Inflammatory macrophage (primary cell): ENCODE data around the gene CHIC2.
A peak's percentile ranks its signal among the peaks of the same experiment; 100 is the strongest.
"Not testable (repeated sequence)": the region's sequence is repeated elsewhere in the genome, so short reads cannot be mapped to it uniquely, and the experiment has no call there.

Experiments
- DNase-seq, 2 donors: peaks; one replicate each; pipeline ENCODE4 v3.0.0-alpha.2; 2020 to 2022

CHIC2 gene

GRCh38 chr4:54058171-54058570, 6.2 kb downstream of the CHIC2 start:
- no peak for DNase-seq

DNA sequence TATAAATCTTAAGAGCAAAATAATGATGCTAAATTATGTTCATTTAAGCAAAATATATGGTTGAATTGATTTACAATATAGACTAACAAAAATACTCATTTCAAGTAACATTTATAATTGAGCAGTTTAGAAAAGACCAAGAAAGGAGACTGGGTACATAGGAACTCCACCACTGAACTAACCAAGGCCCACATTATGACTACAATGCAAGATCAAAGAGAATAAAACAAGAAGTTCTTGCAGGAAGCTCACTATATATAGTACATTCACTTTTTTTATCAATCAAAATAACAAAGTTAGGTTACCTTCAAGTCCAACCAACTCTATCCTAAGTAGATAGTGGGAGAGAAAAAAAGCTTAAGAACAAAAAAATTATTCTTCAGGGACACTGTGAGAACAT, 8.0 kb downstream of the CHIC2 start:
- no peak for DNase-seq

GRCh38 chr4:54055494-54055893, 8.9 kb downstream of the CHIC2 start:
- no peak for DNase-seq

- no peak for DNase-seq
Measured at GRCh38 chr4:54054501-54054900, 9.9 kb downstream of the CHIC2 start.

DNA sequence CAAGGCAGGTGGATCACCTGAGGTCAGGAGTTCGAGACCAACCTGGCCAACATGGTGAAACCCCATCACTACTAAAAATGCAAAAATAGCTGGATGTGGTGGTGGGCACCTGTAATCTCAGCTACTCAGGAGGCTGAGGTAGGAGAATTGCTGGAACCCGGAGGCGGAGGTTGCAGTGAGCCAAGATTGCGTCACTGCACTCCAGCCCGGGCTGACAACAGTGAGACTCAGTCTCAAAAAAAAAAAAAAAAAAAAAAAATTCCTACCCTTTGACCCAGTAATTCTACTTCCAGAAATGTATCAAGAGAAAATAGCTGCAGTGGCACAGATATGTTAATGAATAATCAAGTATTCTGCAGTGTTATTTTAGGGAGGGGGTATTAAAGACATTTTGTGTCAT, 11.1 kb downstream of the CHIC2 start:
- peak; percentile 43 to 56 for DNase-seq

- no peak for DNase-seq
Measured at GRCh38 chr4:54050214-54050904, 14.0 kb downstream of the CHIC2 start.

DNA sequence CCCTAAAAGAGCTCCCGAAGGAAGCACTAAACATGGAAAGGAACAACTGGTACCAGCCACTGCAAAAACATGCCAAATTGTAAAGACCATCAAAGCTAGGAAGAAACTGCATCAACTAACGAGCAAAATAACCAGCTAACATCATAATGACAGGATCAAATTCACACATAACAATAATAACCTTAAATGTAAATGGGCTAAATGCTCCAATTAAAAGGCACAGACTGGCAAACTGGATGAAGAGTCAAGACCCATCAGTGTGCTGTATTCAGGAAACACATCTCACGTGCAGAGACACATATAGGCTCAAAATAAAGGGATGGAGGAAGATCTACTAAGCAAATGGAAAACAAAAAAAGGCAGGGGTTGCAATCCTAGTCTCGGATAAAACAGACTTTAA, 20.8 kb downstream of the CHIC2 start:
- DNase-seq, result not testable (repeated sequence)

DNA sequence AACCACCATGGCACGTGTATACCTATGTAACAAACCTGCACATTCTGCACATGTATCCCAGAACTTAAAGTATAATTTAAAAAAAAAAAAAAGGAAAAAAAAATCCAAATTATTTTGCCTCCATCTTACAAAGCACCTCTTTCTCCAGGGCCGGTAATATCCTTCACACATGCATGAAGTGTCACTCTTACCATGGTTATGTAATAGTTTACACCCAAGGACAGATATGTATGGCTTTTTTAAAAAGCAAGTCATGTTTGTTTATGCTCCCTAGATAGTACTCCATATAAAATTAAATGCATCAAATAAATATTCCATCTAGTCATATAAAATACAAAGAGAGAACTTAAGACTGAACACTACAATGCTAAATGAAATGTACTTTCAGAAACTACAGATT, 22.5 kb downstream of the CHIC2 start:
- DNase-seq, result no peak

DNA sequence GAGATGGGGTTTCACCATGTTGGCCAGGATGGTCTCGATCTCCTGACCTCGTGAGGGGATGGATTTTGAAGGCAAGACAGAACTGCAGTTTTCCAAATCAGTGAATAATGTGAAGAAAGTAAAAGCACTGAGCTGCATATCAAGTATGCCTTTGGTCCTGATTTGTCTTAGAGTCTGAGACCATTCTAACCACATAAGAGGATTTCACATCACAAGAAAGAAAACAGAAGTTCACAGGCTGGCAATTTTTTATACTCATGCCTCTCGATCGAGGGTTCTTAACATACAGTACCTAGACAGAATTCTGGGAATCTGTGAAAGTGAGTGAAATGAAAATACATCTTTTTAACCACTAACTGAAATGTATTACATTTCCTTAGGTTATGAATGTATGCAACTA, 23.3 kb downstream of the CHIC2 start:
- DNase-seq, result no peak

GRCh38 chr4:54038056-54038455, 26.3 kb downstream of the CHIC2 start:
- no peak for DNase-seq

DNA sequence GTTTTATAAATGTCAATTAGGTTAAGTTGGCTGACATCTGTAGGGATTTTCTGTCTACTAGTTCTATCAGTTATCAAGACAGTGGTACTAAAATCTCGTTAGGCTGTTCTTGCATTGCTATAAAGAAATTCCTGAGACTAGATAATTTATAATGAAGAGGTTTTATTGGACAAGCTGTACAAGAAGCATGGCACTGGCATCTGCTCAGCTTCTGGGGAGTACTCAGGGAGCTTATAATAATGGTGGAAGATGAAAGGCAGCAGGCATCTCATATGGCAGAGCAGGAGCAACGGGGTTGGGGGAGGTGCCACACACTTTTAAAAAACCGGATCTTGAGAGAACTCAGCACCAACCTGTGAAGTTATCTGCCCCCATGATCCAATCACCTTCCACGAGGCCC, 28.2 kb downstream of the CHIC2 start:
- no peak for DNase-seq

GRCh38 chr4:54032558-54033135, 31.8 kb downstream of the CHIC2 start:
- DNase-seq, result peak in 1 of 2 donors; percentile 55

DNA sequence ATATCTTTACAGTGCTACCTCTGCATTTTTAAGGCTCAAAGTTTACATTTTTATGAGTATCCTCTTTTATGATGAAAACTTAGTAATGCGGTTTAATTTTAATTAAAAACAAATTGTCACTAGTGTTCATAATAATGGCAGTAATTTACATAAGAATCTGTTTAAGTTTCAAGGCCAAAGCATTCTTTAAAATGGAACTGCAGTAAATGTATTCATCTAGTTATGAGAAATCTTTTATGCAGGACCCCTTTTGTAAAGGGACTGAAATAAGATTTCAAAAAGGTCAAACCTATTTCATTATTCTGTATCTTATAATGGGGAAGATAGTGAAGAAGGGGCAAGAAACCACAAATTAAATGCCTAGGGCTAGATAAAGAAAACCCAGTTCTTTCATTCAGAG, 37.1 kb downstream of the CHIC2 start:
- DNase-seq, result no peak

- DNase-seq, result no peak
Measured at GRCh38 chr4:54025582-54025981, 38.8 kb downstream of the CHIC2 start.

DNA sequence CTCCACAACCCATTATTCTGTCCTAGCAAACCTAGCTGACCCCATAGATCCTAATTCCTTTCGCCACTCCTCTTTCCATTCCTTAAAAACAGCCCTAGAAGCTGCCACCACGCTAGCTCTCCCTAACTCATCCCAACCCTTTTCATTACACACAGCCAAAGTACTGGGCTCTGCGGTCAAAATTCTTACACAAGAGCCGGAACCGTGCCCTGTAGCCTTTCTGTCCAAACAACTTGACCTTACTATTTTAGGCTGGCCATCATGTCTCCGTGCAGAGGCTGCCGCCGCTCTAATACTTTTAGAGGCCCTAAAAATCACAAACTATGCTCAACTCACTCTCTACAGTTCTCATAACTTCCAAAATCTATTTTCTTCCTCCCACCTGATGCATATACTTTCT, 41.4 kb downstream of the CHIC2 start:
- not testable (repeated sequence) for DNase-seq

GRCh38 chr4:54017974-54018373, 46.4 kb downstream of the CHIC2 start:
- DNase-seq, result no peak

GRCh38 chr4:54017308-54017707, 47.1 kb downstream of the CHIC2 start:
- DNase-seq, result no peak

- DNase-seq, result no peak
Measured at GRCh38 chr4:54016504-54016903, 47.9 kb downstream of the CHIC2 start.

DNA sequence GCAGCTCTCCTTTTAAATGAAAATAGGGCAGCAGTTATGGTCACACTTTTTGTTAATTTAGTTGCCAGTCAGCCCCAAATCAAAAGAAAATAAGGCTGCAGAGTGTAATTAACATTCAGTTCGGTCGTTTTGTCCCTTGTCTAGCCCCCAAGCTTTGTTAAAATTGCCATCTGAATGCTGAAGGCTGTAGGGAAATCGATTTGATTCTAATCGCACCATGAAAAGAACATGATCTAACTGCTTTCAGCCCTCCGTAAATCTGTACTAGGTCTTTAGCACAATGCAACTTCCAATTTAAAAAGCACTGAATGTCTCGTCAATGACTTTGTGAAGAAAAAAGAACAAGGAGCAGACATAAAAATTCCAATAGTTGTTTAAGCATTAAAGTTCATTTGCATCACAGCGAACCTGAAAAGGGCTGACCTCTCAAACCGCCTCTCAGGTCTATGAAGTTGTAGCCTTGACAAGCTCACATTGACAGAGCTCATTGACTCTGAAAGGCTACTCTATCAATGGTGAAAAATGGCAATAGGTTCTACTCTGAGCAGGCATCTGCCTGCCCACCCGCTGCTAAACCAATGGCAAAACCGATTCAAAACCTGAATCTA, 48.9 kb downstream of the CHIC2 start:
- DNase-seq, result no peak

GRCh38 chr4:54014666-54015160, 49.7 kb downstream of the CHIC2 start:
- DNase-seq, result no peak

DNA sequence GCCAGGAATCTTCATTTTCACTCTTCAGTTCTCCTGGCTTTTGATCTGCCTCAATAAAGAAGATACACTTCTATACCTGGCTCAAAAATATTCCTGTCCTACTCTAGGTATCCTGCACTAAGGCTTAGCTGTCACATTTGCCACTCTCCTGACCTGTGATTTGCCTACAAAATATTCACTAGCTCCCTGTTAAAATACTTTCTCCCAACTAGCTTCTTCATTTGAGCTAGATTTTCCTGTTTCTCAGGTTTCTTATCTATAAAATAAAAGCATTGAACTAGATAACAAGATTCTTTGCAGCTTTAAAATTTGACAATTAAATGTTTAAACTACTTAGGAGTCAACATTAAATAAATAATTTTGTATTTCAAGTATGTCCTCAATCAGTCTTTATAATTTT, 53.2 kb downstream of the CHIC2 start:
- DNase-seq, result no peak

- no peak for DNase-seq
Measured at GRCh38 chr4:54006755-54007154, 57.6 kb downstream of the CHIC2 start.

DNA sequence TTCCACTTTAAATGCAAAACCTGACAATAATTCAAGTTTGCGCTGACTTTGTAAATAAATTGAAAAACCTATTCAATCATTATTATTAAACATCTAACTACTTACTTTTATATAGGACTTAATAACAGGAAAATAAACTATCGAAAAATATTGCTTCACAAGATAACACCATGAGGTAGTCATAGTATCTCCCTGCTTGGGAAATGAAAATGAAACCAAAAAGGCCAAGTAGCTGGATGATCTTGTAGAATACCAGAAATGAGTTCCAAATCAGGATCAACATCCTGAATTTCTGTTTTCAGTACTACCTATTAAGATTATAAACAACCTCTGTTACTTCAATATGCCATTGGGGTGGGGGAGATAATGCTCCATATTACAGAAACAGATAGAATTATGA, 58.9 kb downstream of the CHIC2 start:
- peak; percentile 21 to 29 for DNase-seq

GRCh38 chr4:54004463-54004862, 59.9 kb downstream of the CHIC2 start:
- DNase-seq, result no peak
